AG09319 (cell line): ENCODE measurements around the gene DENND5A.

Source experiments
- DNase-seq: peaks from one replicate; pipeline ENCODE4 v3.0.0-alpha.2; 2010; ENCODE audit warnings: low read depth; ENCODE audit errors: extremely low read depth
- CTCF ChIP-seq: IDR thresholded peaks from 2 replicates; pipeline ENCODE4 v1.5.1; 2011; ENCODE audit warnings: low read depth, mild to moderate bottlenecking, inconsistent platforms, low read length, moderate library complexity

DENND5A gene

GRCh38 chr11:9137293-9138132 is 127.6 kb downstream of the DENND5A start:
- peak; percentile 22 for DNase-seq
- no peak; the same call in none of the 2 replicates for TF ChIP-seq CTCF

- TF ChIP-seq CTCF: no peak
- no peak for DNase-seq
These were observed 128.4 kb downstream of the DENND5A start for GRCh38 chr11:9136741-9137140.

GRCh38 chr11:9133956-9134355 is 131.2 kb downstream of the DENND5A start:
- no peak for DNase-seq
- no peak for TF ChIP-seq CTCF

- no peak for DNase-seq
- TF ChIP-seq CTCF: no peak
These were observed 132.8 kb downstream of the DENND5A start for GRCh38 chr11:9132203-9132878.

- no peak for TF ChIP-seq CTCF
- no peak for DNase-seq
These were observed 134.9 kb downstream of the DENND5A start for GRCh38 chr11:9130297-9130696.

- no peak for DNase-seq
- no peak for TF ChIP-seq CTCF
These were observed 138.5 kb downstream of the DENND5A start for GRCh38 chr11:9126636-9127035.
